ENCODE data around the gene DCBLD2. TPM values are rescaled to one million over a fixed set of nuclear protein-coding genes. Genes with fewer than 3 reads are reported as not detected.

The DCBLD2 gene
- 1 to 10 TPM; 1.7 to 2.5 TPM for total RNA-seq
- 1 to 10 TPM in 1 of 2 donors, under 1 TPM in 1; 0.52 to 1.2 TPM for polyA plus RNA-seq

GRCh38 chr3:98901392-98902350 lies at the start of gene DCBLD2:
Gene DCBLD2 (minus strand): TSS chr3:98901695. CDS start chr3:98901326, 369 bp downstream.
- Histone ChIP-seq H3K9me3 (ENCODE audit: control insufficient read depth in 1 of 2, low read length in 2 of 2) (no peaks in the 10 kb centered on the region), H3K27me3 (ENCODE audit: insufficient read depth, low read length) (peaks cover 8% of the 10 kb centered on the region), H3K27ac (ENCODE audit: low read depth, low read length) (peak within 1 kb of the TSS; percentile 12), H3K36me3 (ENCODE audit: insufficient read depth, low read length) (no peaks in the 10 kb centered on the region), H3K4me1 (ENCODE audit: insufficient read depth, low read length) (peaks cover 8% of the 10 kb centered on the region), H3K4me3 (ENCODE audit: low read length in 2 of 2) (peak within 1 kb of the TSS; percentile 53 to 75)
- H3K36me3 Mint-ChIP-seq: peaks cover 0 to 4% of the 10 kb centered on the region in 2 donors
- ChIA-PET CTCF (ENCODE audit: partially characterized antibody) (interaction anchor here (0.7 to 1.0 kb wide), 2 partner anchors 85 to 299 kb away, joined by 4 read pairs; no protein-coding TSS in a partner anchor), POLR2A (ENCODE audit: partially characterized antibody) (no interaction called here)
- H3K4me1 Mint-ChIP-seq: peaks cover 8 to 28% (median 12%) of the 10 kb centered on the region in 4 donors
- intact Hi-C loops (cut with micrococcal nuclease): loop anchor here (2.0 to 5.0 kb wide), 4 partner anchors 309 to 1139 kb away; partner anchors contain the start of genes ARL6, CMSS1, CPOX and GABRR3
- DNase-seq: peak; percentile 88 to 94 (median 91)
- peak within 1 kb of the TSS; percentile 87 to 96 (median 93) for H3K4me3 Mint-ChIP-seq
- H3K9me3 Mint-ChIP-seq: no peaks in the 10 kb centered on the region
- H3K27me3 Mint-ChIP-seq: peaks cover 4 to 25% of the 10 kb centered on the region in 2 donors
- H3K27ac Mint-ChIP-seq: peak within 1 kb of the TSS; percentile 64 to 92 (median 82)

GRCh38 chr3:98945666-98946065 lies 44.2 kb upstream of the DCBLD2 start:
- H3K4me1 ChIP-seq (ENCODE audit: insufficient read depth, low read length): no peaks in the 10 kb centered on the region
- no peak overlapping the region for H3K4me3 ChIP-seq (ENCODE audit: low read length in 2 of 2)
- Mint-ChIP-seq H3K27ac (no peak overlapping the region), H3K9me3 (peaks cover 0 to 2% (median 0%) of the 10 kb centered on the region in 8 donors), H3K4me1 (no peaks in the 10 kb centered on the region), H3K4me3 (no peak overlapping the region), H3K36me3 (no peaks in the 10 kb centered on the region), H3K27me3 (no peaks in the 10 kb centered on the region)
- H3K27me3 ChIP-seq (ENCODE audit: insufficient read depth, low read length): no peaks in the 10 kb centered on the region
- intact Hi-C loops (cut with micrococcal nuclease): no loop called here
- POLR2A ChIA-PET (ENCODE audit: partially characterized antibody): no interaction called here
- no peak overlapping the region for H3K27ac ChIP-seq (ENCODE audit: low read depth, low read length)
- H3K9me3 ChIP-seq (ENCODE audit: control insufficient read depth in 1 of 2, low read length in 2 of 2): no peaks in the 10 kb centered on the region
- H3K36me3 ChIP-seq (ENCODE audit: insufficient read depth, low read length): no peaks in the 10 kb centered on the region
- no peak for DNase-seq
- CTCF ChIA-PET (ENCODE audit: partially characterized antibody): no interaction called here

- ChIA-PET POLR2A (ENCODE audit: partially characterized antibody) (no interaction called here), CTCF (ENCODE audit: partially characterized antibody) (no interaction called here)
- no peaks in the 10 kb centered on the region for H3K27me3 Mint-ChIP-seq
- intact Hi-C loops (cut with micrococcal nuclease): no loop called here
- Histone ChIP-seq H3K36me3 (ENCODE audit: insufficient read depth, low read length) (no peaks in the 10 kb centered on the region), H3K27ac (ENCODE audit: low read depth, low read length) (no peak overlapping the region), H3K4me3 (ENCODE audit: low read length in 2 of 2) (no peak overlapping the region), H3K4me1 (ENCODE audit: insufficient read depth, low read length) (no peaks in the 10 kb centered on the region), H3K9me3 (ENCODE audit: control insufficient read depth in 1 of 2, low read length in 2 of 2) (no peaks in the 10 kb centered on the region), H3K27me3 (ENCODE audit: insufficient read depth, low read length) (no peaks in the 10 kb centered on the region)
- H3K4me3 Mint-ChIP-seq: no peak overlapping the region
- no peak overlapping the region for H3K27ac Mint-ChIP-seq
- H3K9me3 Mint-ChIP-seq: peaks cover 0 to 2% (median 0%) of the 10 kb centered on the region in 8 donors
- no peaks in the 10 kb centered on the region for H3K4me1 Mint-ChIP-seq
- no peaks in the 10 kb centered on the region for H3K36me3 Mint-ChIP-seq
- no peak for DNase-seq
Measured at GRCh38 chr3:98945101-98945524, 43.6 kb upstream of the DCBLD2 start.

GRCh38 chr3:98930413-98930812 lies 28.9 kb upstream of the DCBLD2 start:
- Histone ChIP-seq H3K27ac (ENCODE audit: low read depth, low read length) (no peak overlapping the region), H3K4me1 (ENCODE audit: insufficient read depth, low read length) (no peaks in the 10 kb centered on the region), H3K9me3 (ENCODE audit: control insufficient read depth in 1 of 2, low read length in 2 of 2) (no peaks in the 10 kb centered on the region), H3K4me3 (ENCODE audit: low read length in 2 of 2) (no peak overlapping the region), H3K36me3 (ENCODE audit: insufficient read depth, low read length) (no peaks in the 10 kb centered on the region), H3K27me3 (ENCODE audit: insufficient read depth, low read length) (no peaks in the 10 kb centered on the region)
- H3K27ac Mint-ChIP-seq: no peak overlapping the region
- H3K9me3 Mint-ChIP-seq: peaks cover 7 to 39% (median 18%) of the 10 kb centered on the region in 8 donors
- no peak overlapping the region for H3K4me3 Mint-ChIP-seq
- intact Hi-C loops (cut with micrococcal nuclease): no loop called here
- CTCF ChIA-PET (ENCODE audit: partially characterized antibody): no interaction called here
- no peaks in the 10 kb centered on the region for H3K4me1 Mint-ChIP-seq
- peaks cover 0 to 6% of the 10 kb centered on the region in 2 donors for H3K27me3 Mint-ChIP-seq
- POLR2A ChIA-PET (ENCODE audit: partially characterized antibody): no interaction called here
- peaks cover 0 to 3% of the 10 kb centered on the region in 2 donors for H3K36me3 Mint-ChIP-seq
- no peak for DNase-seq

GRCh38 chr3:98921957-98922356 lies 20.5 kb upstream of the DCBLD2 start:
- no peak overlapping the region for H3K4me3 ChIP-seq (ENCODE audit: low read length in 2 of 2)
- intact Hi-C loops (cut with micrococcal nuclease): no loop called here
- H3K27me3 ChIP-seq (ENCODE audit: insufficient read depth, low read length): no peaks in the 10 kb centered on the region
- DNase-seq: no peak
- peaks cover 0 to 10% of the 10 kb centered on the region in 2 donors for H3K27me3 Mint-ChIP-seq
- ChIA-PET POLR2A (ENCODE audit: partially characterized antibody) (no interaction called here), CTCF (ENCODE audit: partially characterized antibody) (no interaction called here)
- no peaks in the 10 kb centered on the region for H3K4me1 Mint-ChIP-seq
- H3K4me1 ChIP-seq (ENCODE audit: insufficient read depth, low read length): no peaks in the 10 kb centered on the region
- H3K36me3 Mint-ChIP-seq: no peaks in the 10 kb centered on the region
- no peaks in the 10 kb centered on the region for H3K9me3 ChIP-seq (ENCODE audit: control insufficient read depth in 1 of 2, low read length in 2 of 2)
- no peaks in the 10 kb centered on the region for H3K9me3 Mint-ChIP-seq
- no peak overlapping the region for H3K27ac Mint-ChIP-seq
- no peaks in the 10 kb centered on the region for H3K36me3 ChIP-seq (ENCODE audit: insufficient read depth, low read length)
- H3K27ac ChIP-seq (ENCODE audit: low read depth, low read length): no peak overlapping the region
- H3K4me3 Mint-ChIP-seq: no peak overlapping the region

- Histone ChIP-seq H3K36me3 (ENCODE audit: insufficient read depth, low read length) (no peaks in the 10 kb centered on the region), H3K4me3 (ENCODE audit: low read length in 2 of 2) (no peak overlapping the region), H3K4me1 (ENCODE audit: insufficient read depth, low read length) (no peaks in the 10 kb centered on the region), H3K9me3 (ENCODE audit: control insufficient read depth in 1 of 2, low read length in 2 of 2) (no peaks in the 10 kb centered on the region), H3K27me3 (ENCODE audit: insufficient read depth, low read length) (no peaks in the 10 kb centered on the region), H3K27ac (ENCODE audit: low read depth, low read length) (no peak overlapping the region)
- no peaks in the 10 kb centered on the region for H3K36me3 Mint-ChIP-seq
- ChIA-PET CTCF (ENCODE audit: partially characterized antibody) (no interaction called here), POLR2A (ENCODE audit: partially characterized antibody) (no interaction called here)
- no peak overlapping the region for H3K4me3 Mint-ChIP-seq
- peaks cover 0 to 12% of the 10 kb centered on the region in 2 donors for H3K27me3 Mint-ChIP-seq
- no peak for DNase-seq
- no peaks in the 10 kb centered on the region for H3K9me3 Mint-ChIP-seq
- no peak overlapping the region for H3K27ac Mint-ChIP-seq
- H3K4me1 Mint-ChIP-seq: no peaks in the 10 kb centered on the region
- intact Hi-C loops (cut with micrococcal nuclease): no loop called here
Measured at GRCh38 chr3:98920166-98920565, 18.7 kb upstream of the DCBLD2 start.

- Mint-ChIP-seq H3K36me3 (no peaks in the 10 kb centered on the region), H3K9me3 (no peaks in the 10 kb centered on the region), H3K27me3 (peaks cover 0 to 12% of the 10 kb centered on the region in 2 donors), H3K4me1 (no peaks in the 10 kb centered on the region), H3K27ac (no peak overlapping the region), H3K4me3 (no peak overlapping the region)
- Histone ChIP-seq H3K9me3 (ENCODE audit: control insufficient read depth in 1 of 2, low read length in 2 of 2) (no peaks in the 10 kb centered on the region), H3K27me3 (ENCODE audit: insufficient read depth, low read length) (no peaks in the 10 kb centered on the region), H3K4me3 (ENCODE audit: low read length in 2 of 2) (no peak overlapping the region), H3K27ac (ENCODE audit: low read depth, low read length) (no peak overlapping the region), H3K36me3 (ENCODE audit: insufficient read depth, low read length) (no peaks in the 10 kb centered on the region), H3K4me1 (ENCODE audit: insufficient read depth, low read length) (no peaks in the 10 kb centered on the region)
- ChIA-PET CTCF (ENCODE audit: partially characterized antibody) (no interaction called here), POLR2A (ENCODE audit: partially characterized antibody) (no interaction called here)
- intact Hi-C loops (cut with micrococcal nuclease): no loop called here
- no peak for DNase-seq
Measured at GRCh38 chr3:98918586-98918985, 17.1 kb upstream of the DCBLD2 start.
